B cell (primary cell): Measurements from ENCODE around the gene LRRC45. TPM values are rescaled to one million over a fixed set of nuclear protein-coding genes. Genes with fewer than 3 reads are reported as not detected.
A peak's percentile ranks its signal among the peaks of the same experiment; 100 is the strongest.

Experiments
- ATAC-seq: fragments of 200-7000 bp; cut with Tn5 transposase; one replicate; pipeline ENCODE4 v1.10.0; 2021; ENCODE audit warnings: low read depth, mild to moderate bottlenecking, moderate number of reproducible peaks, moderate library complexity
- CTCF ChIA-PET: fragments of 350-600 bp; sonication (Branson Sonifier 250); formaldehyde crosslinking; loops from one replicate; lab custom pipeline; 2021; ENCODE audit warnings: antibody characterized with exemption, inconsistent platforms; lab: Charles Lee
- POLR2A ChIA-PET: fragments of 350-600 bp; sonication (Branson Sonifier 250); formaldehyde crosslinking; loops from one replicate; lab custom pipeline; 2021; ENCODE audit warnings: antibody characterized with exemption; lab: Charles Lee
- DNase-seq: peaks from one replicate; pipeline ENCODE4 v3.0.0; 2013
- H2AFZ ChIP-seq: 2 replicates; pipeline ENCODE4 v1.6.1; 2012; ENCODE audit warnings: mild to moderate bottlenecking, low read depth, low read length; ENCODE audit not compliant: insufficient read depth, poor library complexity, severe bottlenecking
- H3K27ac ChIP-seq, 2 donors: 1 replicate in 1 of 2; 2 replicates in 1 of 2; pipeline ENCODE4 v1.5.1; 2012 to 2013; ENCODE audit warnings: low read length in 2 of 2, mild to moderate bottlenecking in 2 of 2, moderate library complexity in 1 of 2
- H3K27me3 ChIP-seq, 4 experiments: fragments of 200-600 bp in 1 of 4; sonication (generic) in 1 of 4; replicated peaks in 1 of 4; 1 replicate in 2 of 4; 2 replicates in 2 of 4; pipeline versions ENCODE4 v1.6.1 to v1.7.0; 2013 to 2016; ENCODE audit warnings: low read length in 3 of 4, mild to moderate bottlenecking in 2 of 4, mixed read lengths in 1 of 4, moderate library complexity in 1 of 4; ENCODE audit not compliant: insufficient read depth in 4 of 4, control insufficient read depth in 3 of 4; ENCODE audit errors: control extremely low read depth in 1 of 4
- H3K36me3 ChIP-seq, 2 experiments: replicated peaks in 1 of 2; 1 replicate in 1 of 2; 2 replicates in 1 of 2; pipeline versions ENCODE4 v1.6.1 to v1.7.1; 2013; ENCODE audit warnings: low read length in 1 of 2; ENCODE audit not compliant: insufficient read depth in 2 of 2, control insufficient read depth in 1 of 2; ENCODE audit errors: control extremely low read depth in 1 of 2, extremely low read depth in 1 of 2
- H3K4me1 ChIP-seq, 2 donors: fragments of 200-600 bp in 1 of 2; sonication (generic) in 1 of 2; 1 replicate in 1 of 2; 2 replicates in 1 of 2; pipeline versions ENCODE4 v1.5.1 to v1.6.1; 2013 to 2017; ENCODE audit warnings: low read length in 2 of 2; ENCODE audit not compliant: control insufficient read depth in 2 of 2, insufficient read depth in 2 of 2
- H3K4me2 ChIP-seq: replicated peaks from 2 replicates; pipeline ENCODE3; 2012; ENCODE audit warnings: mild to moderate bottlenecking, low read depth, low read length; ENCODE audit not compliant: poor library complexity, severe bottlenecking
- H3K4me3 ChIP-seq, 5 experiments: fragments of 200-600 bp in 1 of 5; sonication (generic) in 1 of 5; 1 replicate in 3 of 5; 2 replicates in 2 of 5; pipeline versions ENCODE4 v1.5.1 to v1.7.0; 2011 to 2016; ENCODE audit warnings: low read length in 4 of 5, mild to moderate bottlenecking in 4 of 5, low read depth in 2 of 5, control low read depth in 1 of 5, moderate library complexity in 1 of 5; ENCODE audit not compliant: insufficient read depth in 1 of 5; ENCODE audit errors: control extremely low read depth in 1 of 5, extremely low read depth in 1 of 5
- H3K79me2 ChIP-seq: fragments of 200-600 bp; sonication (generic); one replicate; pipeline ENCODE4 v1.6.0; 2016; ENCODE audit warnings: low read length; ENCODE audit not compliant: control insufficient read depth, insufficient read depth
- H3K9ac ChIP-seq: fragments of 200-600 bp; sonication (generic); 2 replicates; pipeline ENCODE4 v1.6.1; 2017; ENCODE audit warnings: mild to moderate bottlenecking, low read length, moderate library complexity
- H3K9me3 ChIP-seq, 3 donors: one replicate each; pipeline versions ENCODE4 v1.6.1 to v1.7.1; 2013; ENCODE audit warnings: low read length in 2 of 3; ENCODE audit not compliant: control insufficient read depth in 2 of 3, insufficient read depth in 1 of 3; ENCODE audit errors: control extremely low read depth in 1 of 3
- H4K20me1 ChIP-seq: 2 replicates; pipeline ENCODE4 v1.6.0; 2012; ENCODE audit warnings: mild to moderate bottlenecking, low read length; ENCODE audit not compliant: insufficient read depth, control insufficient read depth, poor library complexity, severe bottlenecking
- H3K27ac Mint-ChIP-seq: one replicate; pipeline ENCODE4 v1.8.0; 2021; ENCODE audit warnings: mixed read lengths
- H3K27me3 Mint-ChIP-seq: one replicate; pipeline ENCODE4 v1.8.0; 2021; ENCODE audit warnings: mixed read lengths
- H3K4me1 Mint-ChIP-seq: one replicate; pipeline ENCODE4 v1.8.0; 2021; ENCODE audit warnings: mixed read lengths
- H3K4me3 Mint-ChIP-seq: one replicate; pipeline ENCODE4 v1.8.0; 2021; ENCODE audit warnings: mixed read lengths
- H3K9me3 Mint-ChIP-seq: one replicate; pipeline ENCODE4 v1.8.0; 2022; ENCODE audit warnings: mixed read lengths; ENCODE audit not compliant: insufficient read depth
- CTCF ChIP-seq: fragments of 200-600 bp; IDR thresholded peaks from one replicate; pipeline ENCODE4 v1.8.0; 2022; ENCODE audit warnings: antibody characterized with exemption, mild to moderate bottlenecking
- EZH2 ChIP-seq: IDR thresholded peaks from 2 replicates; pipeline ENCODE4 v1.6.1; 2012; ENCODE audit warnings: borderline replicate concordance, low read depth, mild to moderate bottlenecking, moderate library complexity, low read length; ENCODE audit not compliant: insufficient read depth, poor library complexity, severe bottlenecking
- WGBS: methylation state at CpG from one replicate; pipeline ENCODE4 v1.1.5; 2013; ENCODE audit warnings: missing lambda C conversion rate; ENCODE audit not compliant: insufficient coverage; 5-methylcytosine and 5-hydroxymethylcytosine counted together
- intact Hi-C: fragments of 100-400 bp; cut with micrococcal nuclease; formaldehyde crosslinking; loops from one replicate; pipeline ENCODE4 v1.10.0; 2022
- polyA plus RNA-seq: library from polyadenylated mRNA; depleted of rRNA; stranded (reverse); fragments of >200 nt; gene quantifications from 2 replicates; pipeline ENCODE4 v1.2.3, GENCODE V29; 2012
- total RNA-seq, 2 donors: library from RNA; stranded (reverse); fragments of 120-200 nt in 1 of 2; gene quantifications; 1 replicate in 1 of 2; 2 replicates in 1 of 2; pipeline versions ENCODE4 v1.2.3 to v1.2.4, GENCODE V29; 2013 to 2022

LRRC45 gene
- total and polyA plus RNA-seq, 2 donors (not counting 1 experiment from before 2014, with no cell fraction given): 19.4 to 19.6 TPM

GRCh38 chr17:82037092-82037888 is 14.2 kb downstream of the LRRC45 start, which contains the start of gene DCXR:
Gene DCXR, minus strand, starts transcription at chr17:82037697. Its CDS starts 15 bp downstream, at chr17:82037682.
- peaks cover 14% of the 10 kb centered on the region for H3K79me2 ChIP-seq
- peak; percentile 98 for DNase-seq
- H3K4me1 Mint-ChIP-seq: peaks cover 24% of the 10 kb centered on the region
- H3K36me3 ChIP-seq: no peaks in the 10 kb centered on the region
- peaks cover 18 to 20% of the 10 kb centered on the region in 2 donors for H3K4me1 ChIP-seq
- peak within 1 kb of the TSS; percentile 99 for H3K27ac Mint-ChIP-seq
- CTCF ChIA-PET: interaction anchor here (0.6 to 2.3 kb wide), 13 partner anchors 9 to 169 kb away, joined by 3 to 19 read pairs (median 4); partner anchors contain the start of genes ASPSCR1, CENPX and LRRC45
- under 1% methylated on average over 92 of the region's 92 CpGs for WGBS
- intact Hi-C loops: loop anchor here (1.0 to 10.0 kb wide), 6 partner anchors 14 to 518 kb away; partner anchors contain the start of genes ASPSCR1, FASN, GPS1 and LRRC45
- H3K9me3 ChIP-seq: peaks cover 0 to 2% (median 0%) of the 10 kb centered on the region in 3 donors
- H3K4me3 Mint-ChIP-seq: peak within 1 kb of the TSS; percentile 90
- peak within 1 kb of the TSS; percentile 72 for H3K9ac ChIP-seq
- POLR2A ChIA-PET: interaction anchor here (0.7 to 1.5 kb wide), 10 partner anchors 9 to 261 kb away, joined by 3 to 13 read pairs (median 4); partner anchors contain the start of genes ASPSCR1, CENPX, DUS1L and FASN
- no peaks in the 10 kb centered on the region for H3K27me3 Mint-ChIP-seq
- ATAC-seq: peak; percentile 91
- H2AFZ ChIP-seq: peak within 1 kb of the TSS; percentile 73
- TF ChIP-seq EZH2 (no peak), CTCF (peak; percentile 87)
- H3K4me2 ChIP-seq: peak within 1 kb of the TSS; percentile 100
- peak within 1 kb of the TSS; percentile 34 to 76 (median 72) for H3K4me3 ChIP-seq
- no peaks in the 10 kb centered on the region for H3K9me3 Mint-ChIP-seq
- H3K27me3 ChIP-seq: peaks cover 0 to 4% (median 1%) of the 10 kb centered on the region in 4 experiments
- H4K20me1 ChIP-seq: peaks cover 25% of the 10 kb centered on the region
- H3K27ac ChIP-seq: peak within 1 kb of the TSS; percentile 59 to 84
